ENCODE measurements around the gene COMMD1. TPM values are rescaled to one million over a fixed set of nuclear protein-coding genes. Genes with fewer than 3 reads are reported as not detected.

Gene COMMD1
- total and polyA plus RNA-seq, 2 donors from 2014 or later, result 38.5 to 99.4 TPM

DNA sequence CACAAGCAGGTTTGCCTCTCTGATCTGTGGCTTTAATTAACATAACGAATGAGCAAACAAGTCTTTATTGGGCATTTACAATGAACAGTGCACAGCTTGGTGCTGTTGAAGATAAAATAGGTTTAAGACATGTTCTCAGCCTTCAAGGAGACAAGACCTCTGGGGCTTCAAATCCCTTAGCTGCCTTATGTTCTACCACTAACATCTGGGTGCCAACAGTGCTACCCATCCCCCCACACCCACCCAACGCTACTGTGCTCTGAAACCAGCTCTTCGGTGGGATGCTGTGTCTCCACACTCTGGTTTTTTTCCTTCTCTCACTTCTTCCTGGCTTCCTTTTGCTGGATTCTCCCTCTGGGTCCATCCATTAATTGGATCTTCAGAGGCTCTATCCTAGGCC lies 276.4 kb downstream of the COMMD1 start:
- TF ChIP-seq CTCF (IDR thresholded peaks at IDR 0.05; ENCODE audit: borderline replicate concordance, extremely low read depth, insufficient read depth), result no peak
- no peak for FAIRE-seq
- no peaks in the 10 kb centered on the region for H3K27me3 ChIP-seq (ENCODE audit: control insufficient read depth, insufficient read depth, low read length)
- H3K9ac ChIP-seq (ENCODE audit: low read length in 3 of 3), result no peak overlapping the region
- intact Hi-C loops (cut with DNase I), result no loop called here
- H3K4me1 ChIP-seq (ENCODE audit: control insufficient read depth in 2 of 3, insufficient read depth in 2 of 3, low read depth in 1 of 3, low read length in 3 of 3), result peaks cover 0 to 11% (median 9%) of the 10 kb centered on the region in 3 donors
- H3K4me3 ChIP-seq (ENCODE audit: low read length in 3 of 3), result no peak overlapping the region
- H3K9me3 ChIP-seq (ENCODE audit: control insufficient read depth in 2 of 3, insufficient read depth in 1 of 3, low read length in 3 of 3), result no peaks in the 10 kb centered on the region
- H3K36me3 ChIP-seq (ENCODE audit: control insufficient read depth in 2 of 3, insufficient read depth in 3 of 3, low read length in 3 of 3), result no peaks in the 10 kb centered on the region
- no peak for DNase-seq
- H3K27ac ChIP-seq (ENCODE audit: low read depth in 2 of 2, low read length in 2 of 2), result no peak overlapping the region

DNA sequence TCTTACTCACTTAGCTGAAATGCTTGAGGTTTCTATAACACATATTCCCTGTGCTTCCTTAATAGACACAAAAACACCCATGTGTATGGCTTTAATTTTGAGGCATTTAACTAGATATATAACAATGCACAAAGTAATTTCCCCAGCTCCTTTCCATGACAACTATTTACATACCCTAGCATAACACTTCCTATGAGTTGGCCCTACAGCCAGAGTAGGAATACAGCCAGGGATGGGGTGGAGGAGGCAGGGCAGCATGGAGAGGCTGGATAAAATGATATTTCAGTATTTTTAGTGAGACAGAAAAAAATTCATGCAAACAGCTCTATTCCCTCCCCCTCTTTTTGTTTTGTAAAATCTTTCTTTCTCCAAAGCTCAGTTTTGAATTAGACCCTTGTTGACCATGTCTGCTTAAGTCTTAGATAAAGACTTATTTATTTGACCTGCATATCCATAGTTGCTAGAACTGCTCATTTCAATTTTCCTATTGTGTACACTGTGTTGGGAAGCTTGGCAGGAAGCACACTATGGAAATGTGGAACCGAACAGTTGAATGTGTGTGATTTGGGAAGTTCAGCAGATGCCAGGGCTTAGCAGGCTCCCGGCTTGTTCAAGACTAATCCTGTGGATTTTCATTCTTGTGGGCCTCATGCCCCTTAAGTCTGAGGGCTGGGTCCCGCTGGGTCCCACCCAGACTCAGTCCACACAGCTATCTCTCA lies 279.2 kb downstream of the COMMD1 start:
- no peak for FAIRE-seq
- Histone ChIP-seq H3K4me3 (ENCODE audit: low read length in 3 of 3) (no peak overlapping the region), H3K27me3 (ENCODE audit: control insufficient read depth, insufficient read depth, low read length) (no peaks in the 10 kb centered on the region), H3K4me1 (ENCODE audit: control insufficient read depth in 2 of 3, insufficient read depth in 2 of 3, low read depth in 1 of 3, low read length in 3 of 3) (peaks cover 0 to 11% (median 5%) of the 10 kb centered on the region in 3 donors), H3K36me3 (ENCODE audit: control insufficient read depth in 2 of 3, insufficient read depth in 3 of 3, low read length in 3 of 3) (no peaks in the 10 kb centered on the region), H3K9me3 (ENCODE audit: control insufficient read depth in 2 of 3, insufficient read depth in 1 of 3, low read length in 3 of 3) (no peaks in the 10 kb centered on the region), H3K27ac (ENCODE audit: low read depth in 2 of 2, low read length in 2 of 2) (no peak overlapping the region), H3K9ac (ENCODE audit: low read length in 3 of 3) (no peak overlapping the region)
- no peak for DNase-seq
- no peak for TF ChIP-seq CTCF (IDR thresholded peaks at IDR 0.05; ENCODE audit: borderline replicate concordance, extremely low read depth, insufficient read depth)
- intact Hi-C loops (cut with DNase I), result no loop called here

Other genes with a start within 250 kb of the COMMD1 start
- 3.7 TPM for gene FAM161A, start 51.6 kb upstream of the COMMD1 start, total RNA-seq
- gene FAM161A, start 51.6 kb upstream of the COMMD1 start, polyA plus RNA-seq (ENCODE audit: insufficient read depth, low read depth, low replicate concordance), result 1.5 TPM
- gene CCT4, start 17.0 kb upstream of the COMMD1 start, total RNA-seq, result 99.3 TPM
- 121 TPM for gene CCT4, start 17.0 kb upstream of the COMMD1 start, polyA plus RNA-seq (ENCODE audit: insufficient read depth, low read depth, low replicate concordance)

Data from kidney (tissue), 14 donors.